Ectodermal cell (in vitro differentiated cells): ENCODE data around the gene ADARB2.
"Not testable (repeated sequence)": the region's sequence is repeated elsewhere in the genome, so short reads cannot be mapped to it uniquely, and the experiment has no call there.

ENCODE experiments used
- H3K27ac ChIP-seq: 2 replicates; pipeline ENCODE4 v1.7.0; 2013; ENCODE audit warnings: mild to moderate bottlenecking, low read depth, low read length; ENCODE audit not compliant: insufficient read depth, poor library complexity, severe bottlenecking
- H3K27me3 ChIP-seq: 2 replicates; pipeline ENCODE4 v1.7.0; 2013; ENCODE audit warnings: mild to moderate bottlenecking, low read length; ENCODE audit not compliant: insufficient read depth, control insufficient read depth, poor library complexity, severe bottlenecking
- H3K36me3 ChIP-seq: one replicate; pipeline ENCODE4 v1.7.0; 2013; ENCODE audit warnings: low read length; ENCODE audit not compliant: control insufficient read depth, insufficient read depth
- H3K4me1 ChIP-seq: one replicate; pipeline ENCODE4 v1.7.0; 2013; ENCODE audit warnings: low read length; ENCODE audit not compliant: control insufficient read depth, insufficient read depth
- H3K4me3 ChIP-seq: 2 replicates; pipeline ENCODE4 v1.7.0; 2013; ENCODE audit warnings: low read depth, low read length, control low read depth; ENCODE audit not compliant: insufficient read depth
- H3K9me3 ChIP-seq: 2 replicates; pipeline ENCODE4 v1.7.0; 2013; ENCODE audit warnings: mild to moderate bottlenecking, low read length, moderate library complexity; ENCODE audit not compliant: control insufficient read depth
- WGBS, 2 experiments: methylation state at CpG; one replicate each; pipeline ENCODE4 v1.1.7; 2013; ENCODE audit warnings: missing lambda C conversion rate in 2 of 2; 5-methylcytosine and 5-hydroxymethylcytosine counted together

The ADARB2 gene

DNA sequence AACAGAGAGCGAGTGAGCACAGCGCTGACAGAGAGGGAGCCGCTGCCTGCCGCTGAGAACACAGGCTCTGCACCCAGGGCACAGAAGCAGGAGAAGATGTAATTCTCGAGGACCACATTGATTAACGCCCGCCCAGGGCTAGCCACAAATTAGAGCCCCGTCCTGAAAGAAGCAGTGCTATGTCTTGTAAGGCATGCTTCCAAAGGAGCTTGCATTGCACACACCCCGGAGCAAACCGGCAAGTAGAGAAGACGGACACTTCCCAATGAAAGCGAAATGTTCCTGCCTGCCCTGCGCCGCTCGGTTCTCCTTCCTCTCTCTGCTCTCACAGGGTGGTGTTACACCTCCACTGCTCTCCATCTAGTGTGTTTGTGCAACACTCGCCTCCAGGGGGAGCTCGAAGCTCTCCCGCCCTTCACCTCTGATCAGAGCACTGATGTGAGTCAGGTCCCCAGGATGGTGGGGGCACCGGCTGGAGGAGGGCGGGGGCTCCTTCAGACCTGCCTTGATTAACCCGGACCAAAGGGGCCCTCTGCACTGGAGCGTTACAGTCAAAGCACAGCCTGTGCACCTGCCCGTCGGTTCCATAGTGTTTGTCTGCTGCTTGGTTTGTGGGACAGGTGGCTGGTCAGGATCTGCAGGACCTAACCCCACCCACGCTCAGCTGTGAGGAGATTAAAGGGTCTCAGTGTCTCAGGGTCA lies 316.5 kb downstream of the ADARB2 start:
- WGBS, 2 experiments: 6 to 7% methylated on average over 25 of the region's 25 CpGs
- H3K9me3 ChIP-seq: no peaks in the 10 kb centered on the region
- no peak overlapping the region for H3K27ac ChIP-seq

DNA sequence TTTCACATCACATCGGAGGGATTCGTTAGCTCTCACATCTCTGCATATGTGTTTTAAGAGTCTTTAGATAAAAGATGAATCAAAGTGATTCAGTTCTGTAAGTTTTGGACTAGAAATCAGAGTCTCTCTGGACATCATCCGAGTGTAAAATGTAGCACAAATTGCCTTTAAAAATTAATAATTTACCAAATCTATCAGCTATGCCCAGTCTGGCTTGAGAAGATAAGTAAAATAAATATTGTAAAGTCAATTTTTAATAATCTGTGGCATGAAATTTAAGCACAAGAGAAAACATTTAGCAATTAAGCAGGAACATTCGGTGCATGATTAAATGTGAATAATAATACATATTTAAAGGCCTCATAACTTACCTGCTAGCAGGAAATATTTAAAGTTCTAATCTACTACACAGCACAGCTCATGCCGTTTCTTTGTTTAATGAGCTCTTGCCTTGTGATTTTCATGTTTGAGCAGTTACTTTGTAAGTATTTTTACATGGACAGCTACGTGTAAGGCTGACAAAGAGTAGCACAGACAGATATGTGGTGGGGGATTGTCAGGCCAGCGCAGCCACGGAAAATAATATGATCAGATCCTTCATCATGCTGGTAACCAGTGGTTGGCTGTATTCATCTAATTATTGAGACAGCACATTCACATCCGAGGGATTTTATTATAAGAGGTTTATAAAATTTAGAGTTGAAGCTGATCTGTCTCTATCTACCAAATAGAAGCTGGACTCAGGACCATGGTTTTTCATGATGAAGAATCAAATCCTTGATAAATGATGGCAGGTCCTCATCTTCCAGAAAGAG lies 317.3 kb downstream of the ADARB2 start:
- H3K9me3 ChIP-seq: no peaks in the 10 kb centered on the region
- no peak overlapping the region for H3K4me3 ChIP-seq
- peaks cover 20% of the 10 kb centered on the region for H3K27me3 ChIP-seq
- H3K27ac ChIP-seq: no peak overlapping the region
- peaks cover 4% of the 10 kb centered on the region for H3K4me1 ChIP-seq
- 84 to 92% methylated on average over 7 to 8 of the region's 9 CpGs for WGBS, 2 experiments
- H3K36me3 ChIP-seq: no peaks in the 10 kb centered on the region

More for the DNA sequence above, 316.5 kb downstream of the ADARB2 start:
- peak overlapping the region; percentile 30 for H3K4me3 ChIP-seq
- peaks cover 20% of the 10 kb centered on the region for H3K27me3 ChIP-seq
- H3K4me1 ChIP-seq: peaks cover 4% of the 10 kb centered on the region
- no peaks in the 10 kb centered on the region for H3K36me3 ChIP-seq

DNA sequence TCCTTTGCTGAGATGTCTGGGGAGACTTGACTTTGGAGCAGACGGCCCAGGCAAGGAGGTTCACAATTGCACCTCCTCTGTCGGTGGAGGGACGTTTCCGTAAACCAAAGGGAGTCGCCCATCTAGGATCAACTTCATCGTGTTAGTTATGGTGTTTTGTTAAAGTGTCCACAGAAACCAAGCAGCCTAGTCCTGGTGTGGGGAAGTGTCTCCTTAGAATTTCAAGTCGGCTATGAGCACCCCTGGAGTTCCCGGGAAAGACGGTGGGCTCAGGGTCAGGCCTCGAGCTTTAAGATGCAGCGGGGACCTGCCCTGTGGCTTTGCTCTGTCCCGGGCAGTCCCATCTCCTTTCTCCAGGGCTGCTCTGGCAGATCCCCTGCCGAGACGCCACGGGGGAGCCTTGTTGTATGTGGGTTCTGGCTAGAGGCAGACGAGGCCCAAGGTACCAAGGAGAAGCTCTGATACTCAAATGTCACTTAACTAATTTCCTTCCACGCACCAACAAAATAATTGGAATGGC lies 319.2 kb downstream of the ADARB2 start:
- no peak overlapping the region for H3K27ac ChIP-seq
- H3K4me3 ChIP-seq: no peak overlapping the region
- peaks cover 4% of the 10 kb centered on the region for H3K4me1 ChIP-seq
- peaks cover 20% of the 10 kb centered on the region for H3K27me3 ChIP-seq
- WGBS, 2 experiments: 91 to 93% methylated on average over 16 to 17 of the region's 17 CpGs
- no peaks in the 10 kb centered on the region for H3K9me3 ChIP-seq
- no peaks in the 10 kb centered on the region for H3K36me3 ChIP-seq

DNA sequence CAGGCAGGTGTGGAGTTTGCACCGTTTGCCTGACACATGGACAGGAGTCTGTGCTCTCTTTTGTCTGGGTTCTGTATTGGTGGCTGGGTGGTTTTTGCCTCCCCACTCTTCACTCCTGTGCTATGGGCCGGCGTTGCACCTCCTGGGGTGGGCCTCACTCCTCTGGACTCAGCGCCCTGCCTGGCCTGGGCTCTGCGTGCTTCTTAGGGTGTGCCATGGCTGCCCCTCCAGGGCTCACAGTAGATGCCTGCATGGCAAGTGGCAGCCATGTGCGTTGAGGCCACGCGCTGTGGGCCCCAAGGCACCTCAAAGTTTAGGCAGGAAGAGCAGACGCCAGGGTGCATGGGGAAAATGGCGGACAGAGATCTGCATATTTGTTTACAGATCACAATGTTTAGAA lies 319.8 kb downstream of the ADARB2 start:
- 88 to 89% methylated on average over 10 of the region's 10 CpGs for WGBS, 2 experiments
- H3K9me3 ChIP-seq: no peaks in the 10 kb centered on the region
- no peak overlapping the region for H3K27ac ChIP-seq
- H3K36me3 ChIP-seq: no peaks in the 10 kb centered on the region
- H3K4me3 ChIP-seq: no peak overlapping the region
- peaks cover 4% of the 10 kb centered on the region for H3K4me1 ChIP-seq
- peaks cover 20% of the 10 kb centered on the region for H3K27me3 ChIP-seq

DNA sequence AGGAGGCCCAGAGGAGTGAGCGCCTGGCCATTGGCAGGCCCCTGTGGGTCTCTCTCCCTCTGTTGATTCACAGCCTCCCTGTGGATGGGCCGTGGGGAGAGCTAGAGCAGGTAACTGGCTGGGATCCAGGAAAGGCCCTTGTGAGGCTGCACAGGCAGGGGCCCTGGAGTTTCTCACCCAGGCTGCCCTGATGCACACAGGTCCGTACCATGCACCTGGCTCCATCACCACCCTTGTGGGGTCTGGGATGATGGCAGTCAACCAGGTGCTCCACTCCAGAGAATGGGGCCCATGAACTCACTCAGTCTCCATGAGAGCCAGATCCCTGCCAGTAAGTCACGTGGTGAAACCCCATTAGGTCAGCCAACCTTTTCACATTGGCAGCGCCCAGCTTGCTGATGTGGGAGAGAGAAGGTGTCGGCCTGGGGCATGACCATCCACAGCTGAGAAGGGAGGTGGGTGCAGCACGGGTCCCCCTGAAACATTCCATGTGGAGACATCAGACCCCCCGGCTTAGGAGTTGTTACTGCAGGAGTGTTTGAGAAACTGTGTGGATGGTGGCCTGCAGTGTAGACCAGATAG lies 320.8 kb downstream of the ADARB2 start:
- Histone ChIP-seq H3K4me1 (peaks cover 4% of the 10 kb centered on the region), H3K9me3 (no peaks in the 10 kb centered on the region), H3K27me3 (peaks cover 19% of the 10 kb centered on the region), H3K27ac (no peak overlapping the region), H3K4me3 (no peak overlapping the region), H3K36me3 (no peaks in the 10 kb centered on the region)
- WGBS, 2 experiments: 90 to 94% methylated on average over 8 of the region's 8 CpGs

DNA sequence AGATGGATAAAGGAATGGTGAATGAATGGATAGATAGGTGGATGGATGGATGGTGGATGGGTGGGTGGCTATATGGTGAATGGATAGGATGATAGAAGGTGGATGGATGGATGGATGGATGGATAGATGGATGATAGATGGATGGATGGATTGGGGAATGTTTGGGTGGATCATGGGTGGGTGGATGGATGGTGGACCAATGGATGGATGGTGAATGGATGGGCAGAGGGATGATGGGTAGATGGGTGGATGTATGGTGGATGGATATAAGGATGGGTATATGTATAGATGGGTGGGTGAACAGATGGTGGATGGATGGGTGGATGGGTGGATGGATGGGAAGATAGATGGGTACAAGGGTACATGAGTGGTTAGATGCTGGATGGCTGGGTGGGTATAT lies 322.4 kb downstream of the ADARB2 start:
- Histone ChIP-seq H3K4me1 (no peaks in the 10 kb centered on the region), H3K36me3 (no peaks in the 10 kb centered on the region), H3K27me3 (peaks cover 6% of the 10 kb centered on the region), H3K27ac (no peak overlapping the region), H3K4me3 (no peak overlapping the region), H3K9me3 (no peaks in the 10 kb centered on the region)

DNA sequence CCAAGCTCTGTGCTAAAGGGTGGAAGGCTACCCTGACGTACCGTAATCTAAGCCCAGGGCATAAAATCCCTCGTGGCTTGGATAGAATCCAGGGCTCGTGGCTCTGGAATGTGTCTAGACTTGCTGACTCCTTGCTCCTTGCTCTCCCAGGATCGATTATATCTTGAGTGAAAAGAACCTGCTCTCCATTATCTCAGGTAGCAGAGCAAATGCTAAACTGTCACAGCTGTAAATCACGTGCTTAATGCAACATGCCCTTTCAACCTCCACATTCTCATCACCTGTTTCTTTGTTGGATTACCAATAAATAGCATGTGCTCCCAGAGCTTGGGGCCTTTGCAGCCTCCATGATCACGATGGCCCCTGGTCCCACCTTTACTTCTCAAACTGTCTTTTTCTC lies 323.0 kb downstream of the ADARB2 start:
- not testable (repeated sequence) for H3K36me3 ChIP-seq, H3K27me3 ChIP-seq, H3K4me3 ChIP-seq, H3K27ac ChIP-seq, H3K4me1 ChIP-seq, H3K9me3 ChIP-seq
- WGBS, 2 experiments: 90 to 92% methylated on average over 7 of the region's 7 CpGs

DNA sequence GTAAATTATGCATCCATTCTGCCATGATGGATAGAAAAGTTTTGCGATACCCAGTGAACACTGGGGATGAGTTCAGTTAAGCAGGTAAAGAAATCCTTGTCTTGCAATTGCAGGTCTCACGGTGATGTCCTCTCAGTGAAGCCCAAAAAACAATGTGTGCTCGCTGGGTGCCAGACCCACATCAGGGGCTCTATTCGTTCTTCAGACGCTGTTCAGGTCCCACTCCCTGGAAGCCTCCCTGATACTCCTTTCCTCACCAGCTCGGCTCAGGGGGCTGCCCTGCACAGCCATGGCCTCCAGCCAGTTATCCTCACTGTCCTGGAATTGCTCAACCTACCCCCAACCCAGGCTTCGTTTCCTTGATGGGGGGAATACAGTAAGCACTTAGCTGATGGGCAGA lies 323.5 kb downstream of the ADARB2 start:
- Histone ChIP-seq H3K27ac (no peak overlapping the region), H3K36me3 (no peaks in the 10 kb centered on the region), H3K4me3 (no peak overlapping the region), H3K9me3 (no peaks in the 10 kb centered on the region), H3K4me1 (no peaks in the 10 kb centered on the region), H3K27me3 (no peaks in the 10 kb centered on the region)
- WGBS, 2 experiments: 89 to 92% methylated on average over 7 of the region's 7 CpGs

DNA sequence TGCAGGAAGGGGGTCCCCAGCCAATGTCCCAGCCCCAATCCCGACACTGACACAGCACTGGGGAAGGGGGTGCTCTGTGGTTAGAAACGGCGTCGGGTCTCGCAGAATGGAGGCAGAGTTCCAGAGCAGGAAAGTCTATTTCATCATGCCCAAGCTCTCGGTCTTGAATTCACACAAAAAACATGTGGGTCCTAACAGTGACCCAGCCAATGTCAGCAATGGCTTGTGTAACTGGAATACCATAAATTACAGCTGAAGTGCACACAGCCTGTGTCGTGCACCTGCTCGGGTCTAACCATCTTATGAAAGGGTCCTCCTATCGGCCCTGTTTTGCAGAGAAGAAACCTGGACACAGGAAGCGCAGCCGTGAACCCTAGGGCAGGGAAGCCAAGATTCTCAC lies 324.1 kb downstream of the ADARB2 start:
- no peaks in the 10 kb centered on the region for H3K36me3 ChIP-seq
- H3K27ac ChIP-seq: no peak overlapping the region
- 86% methylated on average over 11 of the region's 11 CpGs for whole genome bisulfite sequencing, 2 experiments
- H3K27me3 ChIP-seq: no peaks in the 10 kb centered on the region
- no peaks in the 10 kb centered on the region for H3K4me1 ChIP-seq
- no peaks in the 10 kb centered on the region for H3K9me3 ChIP-seq
- H3K4me3 ChIP-seq: no peak overlapping the region

DNA sequence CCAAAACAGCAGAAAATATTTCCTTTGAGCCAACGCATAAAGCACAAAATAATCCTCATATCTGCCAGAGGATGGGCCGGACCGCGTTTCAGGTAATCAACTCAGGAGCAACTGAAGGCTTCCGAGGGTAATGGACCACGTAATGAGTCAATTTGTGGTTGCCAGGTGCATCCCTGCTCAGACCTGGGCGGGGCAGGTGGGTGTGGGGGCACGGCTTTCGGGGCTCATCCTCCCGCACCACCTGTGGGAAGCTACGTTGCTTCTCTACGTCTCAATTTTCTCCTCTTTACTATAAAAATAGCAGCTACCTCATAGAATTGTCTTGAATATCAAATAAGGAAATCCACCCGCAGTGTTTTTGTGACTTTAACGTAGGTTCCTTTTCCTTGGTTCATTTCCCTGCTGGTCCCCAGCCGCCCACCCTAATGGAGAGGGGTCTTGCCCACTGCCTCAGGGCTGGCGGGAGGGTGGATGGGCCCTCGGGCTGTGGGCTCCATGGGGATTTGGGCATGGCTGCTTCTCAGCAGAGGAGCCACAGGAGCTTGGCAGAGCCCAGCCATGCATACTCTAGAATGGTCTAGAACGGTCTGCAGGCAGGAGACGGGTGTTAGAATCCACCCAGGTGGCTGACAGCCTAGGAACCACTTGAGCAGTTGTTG lies 324.7 kb downstream of the ADARB2 start:
- H3K36me3 ChIP-seq: no peaks in the 10 kb centered on the region
- no peak overlapping the region for H3K27ac ChIP-seq
- no peaks in the 10 kb centered on the region for H3K27me3 ChIP-seq
- WGBS, 2 experiments: 84 to 85% methylated on average over 19 of the region's 19 CpGs
- no peaks in the 10 kb centered on the region for H3K4me1 ChIP-seq
- no peaks in the 10 kb centered on the region for H3K9me3 ChIP-seq
- no peak overlapping the region for H3K4me3 ChIP-seq
